Measurements from ENCODE around the gene MAGEA10. TPM values are rescaled to one million over a fixed set of nuclear protein-coding genes. Genes with fewer than 3 reads are reported as not detected.

Gene MAGEA10
- total RNA-seq, 1 donor from 2014 or later, result not detected

GRCh38 chrX:152165033-152165743, 26.8 kb upstream of the MAGEA10 start:
- intact Hi-C loops (cut with micrococcal nuclease), result no loop called here
- Histone ChIP-seq H3K4me1 (no peaks in the 10 kb centered on the region), H3K27ac (replicated peaks) (no peak overlapping the region), H3K9me3 (replicated peaks) (no peaks in the 10 kb centered on the region), H3K27me3 (ENCODE audit: low read depth) (no peaks in the 10 kb centered on the region), H3K4me3 (no peak overlapping the region), H3K36me3 (no peaks in the 10 kb centered on the region)
- no peak for TF ChIP-seq CTCF (IDR thresholded peaks at IDR 0.05; ENCODE audit: borderline replicate concordance)
- DNase-seq, result no peak

GRCh38 chrX:152157042-152157441, 18.7 kb upstream of the MAGEA10 start:
- Histone ChIP-seq H3K4me3 (no peak overlapping the region), H3K36me3 (no peaks in the 10 kb centered on the region), H3K27me3 (ENCODE audit: low read depth) (no peaks in the 10 kb centered on the region), H3K27ac (replicated peaks) (no peak overlapping the region), H3K4me1 (no peaks in the 10 kb centered on the region), H3K9me3 (replicated peaks) (no peaks in the 10 kb centered on the region)
- intact Hi-C loops (cut with micrococcal nuclease), result no loop called here
- TF ChIP-seq CTCF (IDR thresholded peaks at IDR 0.05; ENCODE audit: borderline replicate concordance), result no peak
- DNase-seq, result no peak

- Histone ChIP-seq H3K4me1 (no peaks in the 10 kb centered on the region), H3K4me3 (no peak overlapping the region), H3K36me3 (no peaks in the 10 kb centered on the region), H3K27me3 (ENCODE audit: low read depth) (no peaks in the 10 kb centered on the region), H3K27ac (replicated peaks) (no peak overlapping the region), H3K9me3 (replicated peaks) (no peaks in the 10 kb centered on the region)
- intact Hi-C loops (cut with micrococcal nuclease), result no loop called here
- DNase-seq, result no peak
- no peak for TF ChIP-seq CTCF (IDR thresholded peaks at IDR 0.05; ENCODE audit: borderline replicate concordance)
Measured at GRCh38 chrX:152155766-152156310, 17.5 kb upstream of the MAGEA10 start.

- no peak overlapping the region for H3K27ac ChIP-seq (replicated peaks)
- no peaks in the 10 kb centered on the region for H3K4me1 ChIP-seq
- DNase-seq, result no peak
- TF ChIP-seq CTCF (IDR thresholded peaks at IDR 0.05; ENCODE audit: borderline replicate concordance), result no peak
- no peak overlapping the region for H3K4me3 ChIP-seq
- no peaks in the 10 kb centered on the region for H3K9me3 ChIP-seq (replicated peaks)
- intact Hi-C loops (cut with micrococcal nuclease), result no loop called here
- no peaks in the 10 kb centered on the region for H3K27me3 ChIP-seq (ENCODE audit: low read depth)
- no peaks in the 10 kb centered on the region for H3K36me3 ChIP-seq
Measured at GRCh38 chrX:152154050-152154449, 15.7 kb upstream of the MAGEA10 start.

GRCh38 chrX:152151256-152151655, 12.9 kb upstream of the MAGEA10 start:
- intact Hi-C loops (cut with micrococcal nuclease), result no loop called here
- no peaks in the 10 kb centered on the region for H3K36me3 ChIP-seq
- DNase-seq, result no peak
- no peaks in the 10 kb centered on the region for H3K9me3 ChIP-seq (replicated peaks)
- H3K4me1 ChIP-seq, result no peaks in the 10 kb centered on the region
- H3K4me3 ChIP-seq, result no peak overlapping the region
- H3K27ac ChIP-seq (replicated peaks), result no peak overlapping the region
- no peaks in the 10 kb centered on the region for H3K27me3 ChIP-seq (ENCODE audit: low read depth)
- no peak for TF ChIP-seq CTCF (IDR thresholded peaks at IDR 0.05; ENCODE audit: borderline replicate concordance)
